NCI-H345 treated with DMSO at 0.1 percent for 48 hours (cell line): ENCODE results near the gene NLRP1.
A peak's percentile ranks its signal among the peaks of the same experiment; 100 is the strongest.
"Not testable (repeated sequence)": the region's sequence is repeated elsewhere in the genome, so short reads cannot be mapped to it uniquely, and the experiment has no call there.

ENCODE experiments used
- DNase-seq: peaks from one replicate; lab custom pipeline; 2025; ENCODE audit not compliant: unreplicated experiment; lab: John Stamatoyannopoulos, UW

NLRP1 gene

DNA sequence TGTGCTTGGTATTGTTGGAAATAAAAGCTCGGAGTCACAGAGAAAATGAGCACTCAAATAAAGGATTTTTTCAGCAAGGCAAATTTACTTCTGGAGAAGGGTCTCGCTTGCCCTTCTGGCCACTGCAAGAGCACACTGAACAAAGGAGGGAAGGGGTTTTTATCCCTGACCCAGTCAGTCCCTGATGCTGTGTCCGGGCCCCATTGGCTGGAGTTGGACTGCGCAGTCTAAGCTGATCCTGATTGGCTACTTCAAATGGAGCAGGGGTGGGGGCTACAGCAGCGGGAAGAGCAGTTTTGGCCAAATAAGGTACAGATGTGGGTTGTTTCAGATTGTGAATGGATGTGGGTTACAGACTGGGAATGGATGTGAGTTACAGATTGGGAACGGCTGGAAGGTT, 4.3 kb upstream of the NLRP1 start:
- DNase-seq: no peak

DNA sequence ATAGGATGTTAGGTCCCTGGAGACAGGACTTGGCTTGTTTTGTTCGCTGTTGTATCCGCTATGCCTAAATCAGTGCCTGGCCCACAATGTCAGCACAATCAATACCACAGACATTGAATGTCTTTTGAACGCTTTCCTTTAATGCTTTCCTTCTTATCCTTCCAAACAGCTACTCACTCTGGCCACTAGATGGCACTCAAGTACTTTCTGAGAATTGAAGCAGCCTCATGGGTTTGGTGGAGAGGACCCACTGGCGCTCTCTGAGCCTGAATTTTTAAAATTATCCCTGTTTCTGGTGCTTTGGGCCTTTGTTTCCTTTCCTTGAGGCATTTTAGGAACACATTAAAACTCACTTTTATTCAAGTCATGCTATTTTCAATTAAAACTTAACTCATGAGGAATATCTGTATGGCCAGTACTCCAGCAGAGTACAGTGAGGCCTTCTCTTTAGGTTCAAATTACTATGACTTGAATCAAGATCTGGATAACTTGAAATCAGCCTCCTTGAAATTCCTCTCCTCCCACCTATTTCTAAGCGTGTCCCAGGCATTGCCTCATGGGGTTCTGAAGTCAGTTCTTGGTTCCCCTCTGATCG, 3.2 kb upstream of the NLRP1 start:
- peak; percentile 38 for DNase-seq

DNA sequence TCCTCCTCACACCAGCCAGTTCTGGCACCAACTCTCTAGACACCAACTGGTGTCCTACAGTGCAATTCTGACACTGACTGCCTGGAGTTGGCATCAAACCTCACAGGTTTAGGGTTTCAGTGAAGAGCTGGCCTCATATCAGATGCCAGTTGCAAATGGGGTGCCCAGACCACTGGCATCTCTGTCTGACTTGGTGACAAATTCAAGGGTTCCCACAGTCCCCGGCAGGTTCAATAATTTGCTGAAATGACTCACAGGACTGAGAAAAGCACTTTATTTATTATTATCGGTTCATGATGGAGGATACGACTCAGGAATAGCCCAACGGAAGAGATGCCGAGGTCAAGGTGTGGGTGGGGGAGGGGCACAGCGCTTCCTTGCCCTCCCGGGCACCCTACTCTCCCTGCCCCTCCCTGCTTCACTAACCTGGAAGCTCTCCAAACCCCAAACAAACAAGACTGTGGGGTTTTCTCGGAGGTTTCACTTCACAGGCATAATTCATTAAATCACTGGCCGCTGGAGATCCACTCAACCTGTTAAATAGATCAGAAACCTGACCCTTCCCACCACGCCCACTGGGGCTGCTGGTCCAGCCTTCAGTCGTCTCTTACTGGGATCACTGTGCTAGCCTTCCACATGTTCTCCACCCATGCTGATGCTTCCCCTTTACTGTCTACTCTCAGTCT, 1.7 kb upstream of the NLRP1 start:
- DNase-seq: peak; percentile 6

DNA sequence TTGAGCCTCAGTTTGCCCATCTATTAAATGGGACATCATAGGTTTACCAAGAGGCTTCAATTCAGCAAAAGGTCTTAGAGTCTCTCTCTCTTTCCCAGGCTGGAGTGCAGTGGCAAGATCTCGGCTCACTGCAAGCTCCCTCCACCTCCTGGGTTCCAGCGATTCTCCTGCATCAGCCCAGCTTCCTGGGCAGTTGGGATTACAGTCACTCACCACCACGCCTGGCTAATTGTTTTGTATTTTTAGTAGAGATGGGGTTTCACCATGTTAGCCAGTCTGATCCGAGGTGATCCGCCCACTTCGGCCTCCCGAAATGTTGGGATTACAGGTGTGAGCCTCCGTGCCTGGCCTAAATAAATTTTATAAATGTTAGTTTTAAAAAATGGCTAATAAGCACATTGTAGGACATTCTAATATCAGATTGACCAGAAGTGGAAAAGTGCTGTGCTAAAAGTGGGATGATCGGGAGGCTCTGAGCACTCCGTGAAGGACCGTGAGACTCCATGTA, 1.0 kb upstream of the NLRP1 start:
- DNase-seq: no peak

DNA sequence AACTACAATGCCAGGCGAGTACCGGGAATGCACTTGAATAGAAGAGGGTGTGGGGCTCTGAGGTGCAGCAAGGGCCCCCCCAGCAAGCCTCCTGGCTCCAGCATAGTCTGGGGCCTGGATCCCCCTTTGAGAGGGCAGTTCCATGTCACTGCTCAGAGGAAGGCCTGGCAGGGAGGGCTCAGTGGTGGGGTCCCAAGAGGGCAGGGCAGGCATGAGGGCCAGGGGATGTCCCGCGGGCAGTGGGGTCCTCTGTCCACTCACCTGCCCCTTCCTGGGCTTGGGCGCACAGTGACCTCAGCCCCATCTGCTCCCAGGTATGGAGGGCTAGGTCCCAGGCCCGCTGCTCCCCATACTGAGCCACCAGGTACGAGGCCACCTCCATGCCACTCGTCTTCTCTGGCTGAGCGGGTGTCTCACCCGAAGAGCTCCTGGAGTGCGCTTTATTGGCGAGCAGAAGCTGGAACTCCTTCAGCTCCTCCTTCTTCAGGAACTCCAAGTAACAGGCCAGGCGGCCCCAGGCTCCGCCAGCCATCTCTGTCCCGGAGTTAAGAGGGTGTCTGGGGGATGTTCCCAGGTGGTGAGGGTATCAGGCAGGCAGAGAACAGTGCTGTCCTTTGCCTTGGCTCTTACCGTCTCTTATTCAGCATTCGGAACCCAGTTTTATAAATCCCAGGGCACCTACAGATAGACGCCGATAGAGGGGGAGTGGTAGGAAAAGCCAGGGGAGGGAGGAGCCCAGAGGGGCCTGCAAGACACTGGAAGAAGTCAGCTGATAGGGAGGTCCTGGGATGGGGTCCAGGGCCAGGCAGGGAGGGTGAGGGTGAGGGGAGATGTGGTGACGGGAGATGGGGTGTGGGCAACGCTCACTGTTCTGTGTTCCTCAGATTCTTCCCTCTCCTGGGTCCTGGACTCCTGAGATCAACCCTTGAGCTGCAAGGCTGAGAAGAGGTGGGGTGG, 605 bp downstream of the NLRP1 start:
- DNase-seq: no peak

DNA sequence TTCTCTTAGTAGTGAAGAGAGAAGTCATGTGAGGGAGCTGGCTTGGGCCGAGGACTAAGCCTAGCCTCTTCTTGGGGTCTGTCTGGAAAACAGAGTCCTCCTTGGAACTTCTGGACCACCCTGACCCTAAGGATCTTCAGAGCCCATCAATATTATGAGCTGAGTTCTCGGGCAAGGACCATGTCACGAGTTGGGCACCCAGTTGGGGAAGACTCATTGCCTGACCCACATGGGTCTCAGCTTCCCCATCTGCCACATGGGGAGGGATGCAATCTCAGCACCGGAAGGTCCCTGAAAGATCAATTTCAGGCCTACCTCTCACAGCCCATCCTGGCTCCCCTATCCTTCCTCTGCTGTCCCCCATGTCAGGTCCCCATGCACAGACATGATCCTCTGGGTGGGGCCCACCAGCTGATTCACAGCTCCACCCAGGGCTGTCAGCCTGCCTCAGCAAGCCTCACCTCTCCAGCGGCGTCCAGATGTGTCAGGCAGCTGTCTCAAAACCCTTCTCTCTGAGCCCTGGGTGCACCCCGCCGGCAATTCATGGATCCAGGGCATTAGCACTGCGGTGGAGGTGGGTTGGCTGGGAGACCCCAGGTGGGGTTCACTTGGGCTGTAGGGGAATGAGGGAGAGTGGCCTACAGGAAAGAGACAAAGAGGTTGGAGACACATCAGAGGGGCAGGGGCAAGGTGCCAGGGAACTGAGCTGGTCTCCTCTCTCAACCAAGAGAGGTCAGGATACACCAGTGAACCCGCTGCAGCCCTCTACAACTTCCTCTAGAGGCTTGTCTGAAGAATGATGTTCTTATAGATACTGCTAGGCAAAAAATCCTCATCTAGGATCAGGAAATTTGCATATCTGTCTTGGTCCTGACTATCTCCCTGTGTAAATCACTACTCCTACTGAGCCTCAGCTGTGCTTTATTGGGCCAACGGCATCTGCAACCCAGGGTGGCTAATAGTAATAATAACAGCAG, 1.8 kb downstream of the NLRP1 start:
- no peak for DNase-seq

DNA sequence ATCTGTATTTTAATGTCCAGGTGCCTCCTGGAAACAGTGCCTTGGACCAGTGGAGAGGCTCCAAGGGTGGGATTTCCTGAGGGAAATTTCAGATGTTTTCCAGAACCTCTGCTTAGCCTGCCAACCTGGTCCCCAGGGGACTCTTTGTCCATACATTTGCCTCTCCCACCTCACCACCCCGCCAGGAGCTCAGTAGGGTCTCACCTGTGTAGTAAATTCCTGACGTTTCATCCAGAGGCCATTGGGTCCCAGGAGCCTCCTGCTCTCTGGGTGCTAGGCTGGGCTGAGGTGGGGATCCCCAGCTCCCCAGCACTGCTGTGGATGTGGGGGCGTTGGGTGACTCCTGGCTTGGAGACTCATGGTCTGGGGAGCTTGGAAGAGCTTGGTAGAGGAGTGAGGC, 2.7 kb downstream of the NLRP1 start:
- DNase-seq: no peak

DNA sequence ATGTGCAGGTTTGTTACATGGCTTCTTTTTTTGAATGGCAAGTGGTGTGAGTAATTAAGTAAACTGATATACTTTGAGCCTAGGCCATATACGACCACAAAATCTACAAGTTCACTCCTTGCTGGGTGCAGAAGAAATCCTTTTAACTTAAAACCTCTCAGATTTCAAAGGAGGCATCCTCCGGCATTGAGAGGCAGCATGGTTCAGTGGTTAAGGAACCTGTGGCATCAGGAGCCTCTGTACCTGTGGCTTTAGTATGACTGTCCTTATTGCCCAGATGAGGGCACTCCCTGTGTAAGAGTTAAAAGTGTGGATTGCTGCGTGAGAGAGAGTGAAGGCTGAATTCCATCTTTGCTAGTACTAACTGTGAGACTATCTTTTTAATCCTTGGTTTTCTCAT, 3.3 kb downstream of the NLRP1 start:
- no peak for DNase-seq

DNA sequence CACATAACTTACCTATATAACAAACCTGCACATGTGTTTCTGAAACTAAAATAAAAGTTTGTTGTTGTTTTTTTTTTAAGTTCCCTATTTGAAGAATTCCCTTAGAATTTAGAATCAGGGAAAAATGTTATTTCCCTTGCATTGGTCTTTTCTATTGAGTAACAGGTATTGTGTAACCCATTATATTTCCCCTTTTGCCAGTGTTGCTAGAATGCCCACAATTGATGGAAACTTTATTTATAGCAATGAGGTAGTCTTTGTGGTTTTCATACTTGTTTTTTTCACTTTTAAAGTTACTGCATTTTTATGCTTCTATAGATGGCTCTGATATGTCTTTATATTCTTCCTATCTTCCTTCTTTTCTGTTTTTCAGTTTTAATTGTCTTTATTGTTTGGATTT, 3.9 kb downstream of the NLRP1 start:
- no peak for DNase-seq

DNA sequence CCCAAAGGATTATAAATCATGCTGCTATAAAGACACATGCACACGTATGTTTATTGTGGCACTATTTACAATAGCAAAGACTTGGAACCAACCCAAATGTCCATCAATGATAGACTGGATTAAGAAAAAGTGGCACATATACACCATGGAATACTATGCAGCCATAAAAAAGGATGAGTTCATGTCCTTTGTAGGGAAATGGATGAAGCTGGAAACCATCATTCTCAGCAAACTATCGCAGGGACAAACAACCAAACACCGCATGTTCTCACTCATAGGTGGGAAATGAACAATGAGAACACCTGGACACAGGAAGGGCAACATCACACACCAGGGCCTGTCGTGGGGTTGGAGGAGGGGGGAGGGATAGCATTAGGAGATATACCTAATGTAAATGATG, 5.5 kb downstream of the NLRP1 start:
- DNase-seq: not testable (repeated sequence)

DNA sequence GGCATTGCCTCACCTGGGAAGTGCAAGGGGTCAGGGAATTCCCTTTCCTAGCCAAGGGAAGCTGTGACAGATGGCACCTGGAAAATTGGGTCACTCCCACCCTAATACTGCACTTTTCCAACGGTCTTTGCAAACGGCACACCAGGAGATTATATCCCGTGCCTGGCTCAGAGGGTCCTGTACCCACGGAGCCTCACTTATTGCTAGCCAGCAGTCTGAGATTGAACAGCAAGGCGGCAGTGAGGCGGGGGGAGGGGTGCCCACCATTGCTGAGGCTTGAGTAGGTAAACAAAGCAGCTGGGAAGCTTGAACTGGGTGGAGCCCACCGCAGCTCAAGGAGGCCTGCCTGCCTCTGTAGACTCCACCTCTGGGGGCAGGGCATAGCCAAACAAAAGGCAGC, 11.3 kb downstream of the NLRP1 start:
- DNase-seq: not testable (repeated sequence)

DNA sequence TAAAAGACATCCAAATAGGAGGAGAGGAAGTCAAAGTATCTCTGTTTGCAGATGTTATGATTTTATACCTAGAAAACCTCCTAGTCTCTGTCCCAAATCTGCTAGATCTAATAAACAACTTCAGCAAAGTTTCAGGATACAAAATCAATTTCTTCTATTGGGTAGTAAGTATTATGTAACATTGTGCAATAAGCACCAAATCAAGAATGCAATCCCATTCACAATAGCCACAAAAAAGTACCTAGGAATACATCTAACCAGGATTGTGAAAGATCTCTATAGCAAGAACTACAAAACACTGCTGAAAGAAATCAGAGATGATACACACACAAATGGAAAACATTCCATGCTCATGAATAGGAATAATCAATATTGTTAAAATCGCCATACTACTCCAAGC, 13.0 kb downstream of the NLRP1 start:
- no peak for DNase-seq

DNA sequence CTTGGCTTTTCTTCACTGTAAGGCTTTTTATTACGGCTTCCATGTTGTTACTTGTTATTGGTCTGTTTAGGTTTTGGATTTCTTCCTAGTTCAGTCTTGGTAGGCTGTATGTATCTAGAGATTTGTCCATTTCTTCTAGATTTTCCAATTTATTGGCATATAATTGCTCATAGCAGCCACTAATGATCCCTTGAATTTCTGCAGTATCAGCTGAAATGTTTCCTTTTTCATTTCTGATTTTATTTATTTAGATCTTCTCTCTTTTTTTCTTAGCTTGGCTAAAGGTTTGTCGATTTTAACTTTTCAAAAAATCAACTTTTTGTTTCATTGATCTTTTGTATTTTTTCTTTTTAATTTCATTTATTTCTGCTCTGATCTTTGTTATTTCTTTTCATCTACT, 18.5 kb downstream of the NLRP1 start:
- DNase-seq: no peak

DNA sequence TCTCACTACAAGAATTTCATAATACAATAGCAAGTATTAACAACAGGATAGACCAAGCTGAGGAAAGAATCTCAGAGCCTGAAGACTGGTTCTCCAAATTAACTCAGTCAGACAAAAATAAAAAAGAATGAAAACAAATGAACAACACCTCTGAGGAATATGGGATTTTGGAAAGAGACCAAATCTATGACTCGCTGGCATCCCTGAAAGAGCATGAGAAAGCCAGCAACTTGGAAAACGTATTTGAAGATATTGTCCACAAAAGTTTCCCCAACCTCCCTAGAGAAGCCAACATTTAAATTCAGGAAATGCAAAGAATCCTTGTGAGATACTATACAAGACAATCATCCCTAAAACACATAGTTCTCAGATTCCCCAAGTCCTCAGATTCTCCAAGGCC, 20.9 kb downstream of the NLRP1 start:
- no peak for DNase-seq

DNA sequence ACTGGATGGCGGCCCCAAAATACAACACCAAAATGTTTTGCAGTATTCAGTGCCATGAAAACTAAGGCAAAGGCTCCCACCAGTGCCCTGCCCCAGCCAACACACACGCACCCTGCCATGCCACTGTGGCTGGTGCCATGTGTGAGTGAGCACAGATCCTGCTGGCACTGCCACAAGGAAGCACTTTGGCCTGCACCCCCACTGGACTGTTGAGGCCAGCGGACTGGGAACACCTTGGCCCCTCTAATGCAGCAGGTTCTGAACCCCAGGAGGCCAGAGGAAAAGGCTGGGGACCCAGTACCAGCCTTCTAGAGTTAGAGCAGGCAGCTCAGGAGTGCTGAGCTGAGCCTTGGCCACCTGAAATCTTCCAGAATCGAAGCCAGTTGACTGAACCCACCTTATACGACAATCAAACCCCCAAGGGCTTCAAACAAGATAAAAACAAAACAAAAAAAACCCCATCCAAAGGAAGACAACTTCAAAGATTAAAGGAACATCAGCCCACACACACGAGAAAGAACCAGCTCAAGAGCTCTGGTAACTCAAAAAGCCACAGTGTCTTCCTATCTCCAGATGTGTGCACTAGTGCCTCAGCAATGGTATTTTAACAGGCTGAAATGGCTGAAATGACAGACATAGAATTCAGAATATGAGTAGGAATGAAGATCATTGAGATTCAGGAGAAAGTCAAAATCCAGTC, 21.5 kb downstream of the NLRP1 start:
- no peak for DNase-seq

DNA sequence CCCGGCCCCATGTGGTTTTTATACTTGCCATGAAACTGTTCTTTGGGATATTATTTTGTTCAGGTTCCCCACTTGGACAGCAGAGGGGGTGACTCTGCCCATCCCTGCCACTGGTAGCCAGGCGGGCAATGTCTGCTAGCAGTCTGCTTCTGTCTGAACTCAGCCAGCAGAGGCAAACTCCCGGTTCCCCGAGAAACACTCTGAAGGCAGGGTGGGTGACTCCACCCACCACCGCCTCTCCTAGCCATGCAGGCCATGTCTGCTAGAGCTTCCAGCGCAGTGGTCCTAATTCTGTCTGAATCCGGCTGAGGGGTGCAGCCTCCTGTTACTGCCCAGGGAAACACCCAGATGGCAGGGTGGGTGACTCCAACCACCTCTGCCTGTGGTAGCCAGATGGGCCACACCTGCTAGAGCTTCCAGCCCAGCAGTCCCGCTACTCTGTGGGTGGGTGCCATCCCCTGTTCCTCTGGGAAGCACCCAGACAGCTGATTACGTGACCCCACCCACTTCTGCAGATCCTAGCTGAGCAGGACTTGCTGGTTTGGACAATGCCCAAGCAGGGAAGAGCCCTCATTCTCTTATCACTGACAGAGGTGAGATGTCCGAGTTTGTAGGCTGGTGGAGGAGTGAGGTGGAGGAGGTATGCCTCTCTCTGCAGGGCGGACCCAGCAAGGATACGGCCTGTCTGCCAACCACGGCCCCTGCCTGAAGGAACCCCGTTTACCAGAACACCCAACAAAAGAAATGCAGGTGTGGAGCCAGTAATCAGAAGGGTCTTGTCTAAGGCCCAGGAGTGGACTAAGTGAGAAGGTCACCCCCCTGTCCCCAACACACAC, 22.4 kb downstream of the NLRP1 start:
- no peak for DNase-seq

DNA sequence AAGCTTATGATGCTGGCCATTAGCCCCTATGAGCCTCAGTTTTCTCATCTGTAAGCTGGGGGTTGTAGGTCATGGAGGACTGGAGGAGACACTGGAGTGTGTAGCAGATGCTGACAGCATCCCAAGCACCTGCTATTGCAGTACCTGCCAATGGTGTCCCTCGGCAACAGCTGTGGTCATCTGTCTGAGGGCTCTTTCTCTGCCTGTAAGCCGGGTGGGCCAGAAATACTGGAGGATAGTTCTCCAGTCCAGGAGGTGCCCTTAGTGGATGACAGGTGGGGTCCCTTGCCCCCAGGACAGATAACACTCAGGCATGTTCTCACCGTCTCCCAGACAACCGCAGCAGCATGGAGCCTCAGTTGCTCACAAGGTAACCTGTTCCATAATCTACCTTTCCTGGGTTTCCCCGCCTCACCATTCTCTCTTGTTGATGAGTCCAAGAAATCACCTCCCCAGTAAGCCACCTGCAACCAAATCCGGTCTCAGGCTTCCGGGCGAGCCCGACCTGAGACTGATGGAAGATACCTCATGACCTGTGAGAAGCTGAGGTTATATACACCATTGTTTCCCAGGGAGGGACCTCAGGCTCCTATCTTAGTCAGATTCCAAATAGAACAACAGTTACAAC, 23.8 kb downstream of the NLRP1 start:
- no peak for DNase-seq
